OCI-LY7 (cell line): Measurements from ENCODE around the gene TMEM169. TPM values are rescaled to one million over a fixed set of nuclear protein-coding genes. Genes with fewer than 3 reads are reported as not detected.

ENCODE experiments used
- BruUV-seq: library from RNA; stranded (reverse); fragments of 400-500 nt; replicated peaks from 2 replicates; lab custom pipeline; 2021; lab: Mats Ljungman, UMichigan
- CTCF ChIA-PET: fragments of 300-600 bp; sonication (Branson Sonifier 250); formaldehyde crosslinking; loops from one replicate; lab custom pipeline; 2022; ENCODE audit warnings: antibody characterized with exemption; ENCODE audit not compliant: unreplicated experiment; lab: Charles Lee
- POLR2A ChIA-PET: fragments of 300-600 bp; sonication (Branson Sonifier 250); formaldehyde crosslinking; loops from one replicate; lab custom pipeline; 2022; ENCODE audit warnings: antibody characterized with exemption; lab: Charles Lee
- DNase-seq: peaks from one replicate; pipeline ENCODE4 v3.0.0-alpha.2; 2015; ENCODE audit warnings: low spot score
- H2AFZ ChIP-seq: fragments of 200-600 bp; sonication (generic), shearing (Covaris generic); 2 replicates; pipeline ENCODE4 v1.6.1; 2014; ENCODE audit warnings: mild to moderate bottlenecking, antibody characterized with exemption, low read length, moderate library complexity
- H3K27ac ChIP-seq: fragments of 200-600 bp; sonication (generic); 2 replicates; pipeline ENCODE4 v1.5.1; 2014; ENCODE audit warnings: mixed run types, low read depth, mild to moderate bottlenecking, moderate library complexity, low read length, inconsistent platforms; ENCODE audit not compliant: poor library complexity, severe bottlenecking
- H3K36me3 ChIP-seq: fragments of 200-600 bp; sonication (generic); 2 replicates; pipeline ENCODE4 v1.6.1; 2014; ENCODE audit warnings: mild to moderate bottlenecking, antibody characterized with exemption, low read length, moderate library complexity, mixed read lengths; ENCODE audit not compliant: insufficient read depth
- H3K4me1 ChIP-seq: fragments of 200-600 bp; sonication (generic); 2 replicates; pipeline ENCODE4 v1.5.1; 2014; ENCODE audit warnings: mild to moderate bottlenecking, low read length; ENCODE audit not compliant: insufficient read depth, poor library complexity, severe bottlenecking
- H3K4me2 ChIP-seq: fragments of 200-600 bp; sonication (generic); 2 replicates; pipeline ENCODE4 v1.6.1; 2014; ENCODE audit warnings: mild to moderate bottlenecking, low read length
- H3K4me3 ChIP-seq: fragments of 200-600 bp; sonication (generic); 2 replicates; pipeline ENCODE4 v1.5.1; 2014; ENCODE audit warnings: mild to moderate bottlenecking, low read depth, low read length; ENCODE audit not compliant: poor library complexity, severe bottlenecking
- H3K79me2 ChIP-seq: fragments of 200-600 bp; sonication (generic); 2 replicates; pipeline ENCODE4 v1.6.1; 2016; ENCODE audit warnings: low read depth, mild to moderate bottlenecking, low read length, moderate library complexity, mixed read lengths; ENCODE audit not compliant: insufficient read depth
- H3K9me2 ChIP-seq: fragments of 200-600 bp; sonication (generic); 2 replicates; pipeline ENCODE4 v1.6.1; 2016; ENCODE audit warnings: mild to moderate bottlenecking, low read length, mixed read lengths; ENCODE audit not compliant: insufficient read depth
- H3K9me3 ChIP-seq: fragments of 200-600 bp; sonication (generic); 2 replicates; pipeline ENCODE4 v1.6.1; 2014; ENCODE audit warnings: mild to moderate bottlenecking, mixed run types, low read length, mixed read lengths
- H4K20me1 ChIP-seq: fragments of 200-600 bp; sonication (generic); 2 replicates; pipeline ENCODE4 v1.6.1; 2014; ENCODE audit warnings: mild to moderate bottlenecking, antibody characterized with exemption, low read length, moderate library complexity, mixed read lengths; ENCODE audit not compliant: insufficient read depth
- EZH2phosphoT487 ChIP-seq: fragments of 200-600 bp; sonication (generic); IDR thresholded peaks from 2 replicates; pipeline ENCODE4 v1.6.1; 2018; ENCODE audit warnings: low read depth, borderline replicate concordance, mild to moderate bottlenecking, mixed run types, antibody characterized with exemption, low read length, moderate library complexity, mixed read lengths
- intact Hi-C: fragments of 100-400 bp; cut with micrococcal nuclease; formaldehyde crosslinking; loops from one replicate; pipeline ENCODE4 v1.10.0; 2022; ENCODE audit not compliant: unreplicated experiment
- total RNA-seq, 2 experiments: library from RNA; depleted of rRNA in 1 of 2; stranded (reverse); fragments of >200 nt in 1 of 2; shearing (Covaris generic) in 1 of 2; gene quantifications; 2 replicates each; pipeline ENCODE4 v1.2.3, GENCODE V29; 2014 to 2022
- TF ChIP-seq, protein P1 (sequence below): fragments of 200-600 bp; sonication (generic); conservative IDR thresholded peaks from 2 replicates; pipeline ENCODE4 v1.5.1; 2014; ENCODE audit warnings: mild to moderate bottlenecking, antibody characterized with exemption, low read length, moderate library complexity, mixed read lengths

Gene TMEM169
- total RNA-seq, 2 experiments from 2014 or later, result 0.09 to 0.42 TPM

DNA sequence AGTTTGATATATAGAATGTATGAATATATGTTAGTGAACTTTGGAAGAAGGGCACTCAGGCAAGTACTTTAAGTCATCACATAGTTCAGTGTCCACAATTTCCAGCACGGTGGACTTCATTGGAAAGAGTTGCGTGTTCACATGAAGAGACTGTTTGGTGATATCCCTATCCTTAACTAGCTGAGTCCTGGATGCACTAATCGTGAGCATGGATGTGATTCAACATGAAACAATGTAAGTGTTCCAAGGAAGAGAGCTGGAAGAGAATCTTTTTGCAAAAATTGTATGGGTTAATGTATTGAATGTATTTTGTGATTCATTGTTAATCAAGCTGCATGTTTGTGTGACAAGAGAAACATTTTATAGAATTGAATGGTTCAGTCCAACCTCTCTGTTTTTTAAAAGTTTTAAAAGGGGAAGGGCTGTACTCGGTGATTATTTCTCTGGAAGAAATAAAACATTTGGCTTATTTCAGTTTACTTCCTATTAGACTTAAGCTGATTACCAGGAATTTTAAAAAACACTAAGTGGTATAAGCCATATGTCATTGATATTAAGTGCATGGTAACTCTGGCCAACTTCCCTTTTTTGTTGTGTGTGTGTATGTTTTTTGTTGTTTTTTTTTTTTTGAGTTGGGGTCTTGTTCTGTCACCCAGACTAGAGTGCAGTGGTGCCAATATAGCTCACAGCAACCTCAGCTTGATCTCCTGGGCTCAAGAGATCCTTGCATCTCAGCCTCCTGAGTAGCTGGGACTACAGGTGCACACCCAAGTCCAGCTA, 36.0 kb downstream of the TMEM169 start:
- ChIA-PET POLR2A (interaction anchor here (0.5 to 1.2 kb wide), 5 partner anchors 10 to 1353 kb away, joined by 3 to 7 read pairs (median 3); no protein-coding TSS in a partner anchor), CTCF (no interaction called here)

DNA sequence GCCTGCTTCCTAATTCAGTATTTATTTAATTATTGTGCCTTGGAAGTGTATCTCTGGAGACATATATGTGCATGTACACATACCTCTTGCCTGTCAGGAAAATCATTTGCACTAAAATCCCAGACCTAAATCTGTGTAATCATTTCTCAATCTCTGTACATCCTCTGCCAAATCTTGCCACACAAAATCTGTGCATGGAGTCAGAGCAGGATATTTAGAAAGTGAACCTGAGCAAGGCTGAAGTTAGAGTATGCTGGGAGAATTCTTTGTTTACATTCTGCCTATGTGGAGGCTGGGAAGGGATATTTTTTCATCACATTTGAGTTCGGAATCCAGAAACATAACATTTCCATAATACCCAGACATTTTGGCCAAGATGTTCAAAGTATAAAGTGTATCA, 36.8 kb downstream of the TMEM169 start:
- Histone ChIP-seq H3K4me2 (no peak overlapping the region), H3K9me3 (no peaks in the 10 kb centered on the region), H3K9me2 (no peaks in the 10 kb centered on the region), H3K27ac (no peak overlapping the region), H4K20me1 (peaks cover 45% of the 10 kb centered on the region), H3K4me1 (peaks cover 25% of the 10 kb centered on the region), H3K36me3 (peaks cover 100% of the 10 kb centered on the region), H3K79me2 (peaks cover 77% of the 10 kb centered on the region), H2AFZ (no peak overlapping the region), H3K4me3 (no peak overlapping the region)
- no peak for DNase-seq
- no TSS peak for BruUV-seq
- no peak for TF ChIP-seq EZH2phosphoT487
- TF ChIP-seq, protein P1, sequence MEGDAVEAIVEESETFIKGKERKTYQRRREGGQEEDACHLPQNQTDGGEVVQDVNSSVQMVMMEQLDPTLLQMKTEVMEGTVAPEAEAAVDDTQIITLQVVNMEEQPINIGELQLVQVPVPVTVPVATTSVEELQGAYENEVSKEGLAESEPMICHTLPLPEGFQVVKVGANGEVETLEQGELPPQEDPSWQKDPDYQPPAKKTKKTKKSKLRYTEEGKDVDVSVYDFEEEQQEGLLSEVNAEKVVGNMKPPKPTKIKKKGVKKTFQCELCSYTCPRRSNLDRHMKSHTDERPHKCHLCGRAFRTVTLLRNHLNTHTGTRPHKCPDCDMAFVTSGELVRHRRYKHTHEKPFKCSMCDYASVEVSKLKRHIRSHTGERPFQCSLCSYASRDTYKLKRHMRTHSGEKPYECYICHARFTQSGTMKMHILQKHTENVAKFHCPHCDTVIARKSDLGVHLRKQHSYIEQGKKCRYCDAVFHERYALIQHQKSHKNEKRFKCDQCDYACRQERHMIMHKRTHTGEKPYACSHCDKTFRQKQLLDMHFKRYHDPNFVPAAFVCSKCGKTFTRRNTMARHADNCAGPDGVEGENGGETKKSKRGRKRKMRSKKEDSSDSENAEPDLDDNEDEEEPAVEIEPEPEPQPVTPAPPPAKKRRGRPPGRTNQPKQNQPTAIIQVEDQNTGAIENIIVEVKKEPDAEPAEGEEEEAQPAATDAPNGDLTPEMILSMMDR, result no peak
- intact Hi-C loops, result loop anchor here (5.0 kb wide), 1 partner anchor 39 kb away; no protein-coding TSS in a partner anchor
- CTCF ChIA-PET, result no interaction called here
- POLR2A ChIA-PET, result interaction anchor here (0.7 to 1.2 kb wide), 2 partner anchors 9 to 388 kb away, joined by 3 read pairs; no protein-coding TSS in a partner anchor

More for the DNA sequence above, 36.0 kb downstream of the TMEM169 start:
- Histone ChIP-seq H3K27ac (no peak overlapping the region), H3K79me2 (peaks cover 77% of the 10 kb centered on the region), H3K9me3 (no peaks in the 10 kb centered on the region), H4K20me1 (peaks cover 40% of the 10 kb centered on the region), H3K36me3 (peaks cover 100% of the 10 kb centered on the region), H3K4me1 (peaks cover 32% of the 10 kb centered on the region), H2AFZ (no peak overlapping the region), H3K9me2 (no peaks in the 10 kb centered on the region), H3K4me3 (no peak overlapping the region), H3K4me2 (no peak overlapping the region)
- TF ChIP-seq, protein P1, result no peak
- TF ChIP-seq EZH2phosphoT487, result no peak
- no TSS peak for BruUV-seq
- DNase-seq, result no peak
- intact Hi-C loops, result loop anchor here (5.0 kb wide), 1 partner anchor 40 kb away; no protein-coding TSS in a partner anchor

DNA sequence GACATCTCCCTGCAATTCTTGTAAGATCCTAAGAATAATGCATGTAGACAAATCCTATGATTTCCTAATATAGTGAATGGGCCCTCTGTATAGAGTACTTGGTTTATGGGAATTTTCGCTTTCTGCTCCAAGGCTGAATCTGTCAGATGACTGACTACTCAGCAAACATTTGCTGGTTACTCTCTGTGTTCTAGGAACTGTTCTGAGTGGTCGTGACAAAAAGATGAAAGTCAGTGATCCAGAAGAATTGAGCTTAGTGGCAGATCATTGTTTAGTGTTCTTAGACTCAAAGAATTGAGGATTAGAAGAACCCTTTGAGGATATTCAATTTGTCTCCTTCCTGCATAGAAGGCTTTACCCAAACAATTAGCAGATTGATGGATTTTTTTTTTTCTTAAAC, 37.4 kb downstream of the TMEM169 start:
- H3K36me3 ChIP-seq, result peaks cover 100% of the 10 kb centered on the region
- H3K27ac ChIP-seq, result no peak overlapping the region
- ChIA-PET CTCF (no interaction called here), POLR2A (no interaction called here)
- intact Hi-C loops, result loop anchor here (5.0 kb wide), 1 partner anchor 38 kb away; no protein-coding TSS in a partner anchor
- no peak for TF ChIP-seq EZH2phosphoT487
- TF ChIP-seq, protein P1, result no peak
- BruUV-seq, result no TSS peak
- DNase-seq, result no peak
- H2AFZ ChIP-seq, result no peak overlapping the region
- no peaks in the 10 kb centered on the region for H3K9me2 ChIP-seq
- peaks cover 51% of the 10 kb centered on the region for H4K20me1 ChIP-seq
- H3K4me1 ChIP-seq, result peaks cover 18% of the 10 kb centered on the region
- H3K4me2 ChIP-seq, result no peak overlapping the region
- no peak overlapping the region for H3K4me3 ChIP-seq
- peaks cover 76% of the 10 kb centered on the region for H3K79me2 ChIP-seq
- H3K9me3 ChIP-seq, result no peaks in the 10 kb centered on the region
